Thyroid gland (tissue), 4 donors: ENCODE data around the gene TASP1. TPM values are rescaled to one million over a fixed set of nuclear protein-coding genes. Genes with fewer than 3 reads are reported as not detected.

ENCODE experiments used
- DNase-seq, 2 donors: peaks; one replicate each; pipeline ENCODE4 v3.0.0-alpha.2; 2019
- H3K27ac ChIP-seq, 3 donors: fragments of 200-600 bp; sonication (generic); 1 replicate in 2 of 3; 2 replicates in 1 of 3; pipeline ENCODE4 v1.5.1; 2016 to 2019; ENCODE audit warnings: mild to moderate bottlenecking in 1 of 3, moderate library complexity in 1 of 3
- H3K27me3 ChIP-seq: fragments of 200-600 bp; sonication (generic); one replicate; pipeline ENCODE4 v1.5.1; 2019
- H3K36me3 ChIP-seq, 2 donors: fragments of 200-600 bp; sonication (generic); one replicate each; pipeline ENCODE4 v1.5.1; 2016 to 2019
- H3K4me1 ChIP-seq, 2 donors: fragments of 200-600 bp; sonication (generic); one replicate each; pipeline ENCODE4 v1.5.1; 2017 to 2019
- H3K4me3 ChIP-seq, 3 donors: fragments of 200-600 bp; sonication (generic); replicated peaks in 1 of 3; 1 replicate in 2 of 3; 2 replicates in 1 of 3; pipeline ENCODE4 v1.5.1; 2016; ENCODE audit warnings: mild to moderate bottlenecking in 1 of 3
- H3K9me3 ChIP-seq: fragments of 200-600 bp; sonication (generic); one replicate; pipeline ENCODE4 v1.5.1; 2017
- CTCF ChIP-seq, 6 experiments: fragments of 200-600 bp in 3 of 6; fragments of 450-650 bp in 3 of 6; sonication (generic) in 3 of 6; IDR thresholded peaks; one replicate each; pipeline ENCODE4 v1.5.1; 2016 to 2019; ENCODE audit warnings: antibody characterized with exemption in 6 of 6, mild to moderate bottlenecking in 2 of 6, inconsistent platforms in 1 of 6, moderate library complexity in 1 of 6
- POLR2A ChIP-seq, 2 donors: fragments of 450-650 bp; IDR thresholded peaks; one replicate each; pipeline ENCODE4 v1.6.1; 2017; ENCODE audit warnings: antibody characterized with exemption in 2 of 2, mild to moderate bottlenecking in 2 of 2, moderate library complexity in 1 of 2
- WGBS, 2 donors: methylation state at CpG; one replicate each; pipeline ENCODE4 v1.1.5; 2017; 5-methylcytosine and 5-hydroxymethylcytosine counted together
- intact Hi-C: fragments of 100-400 bp; cut with DNase I; formaldehyde crosslinking; loops from one replicate; pipeline ENCODE4 v1.15.1; 2023
- total RNA-seq, 4 donors: library from RNA; depleted of rRNA; stranded (reverse); fragments of >200 nt; gene quantifications; one replicate each; pipeline ENCODE4 v1.2.3, GENCODE V29; 2016

The TASP1 gene
- total RNA-seq, 4 donors from 2014 or later = 16.4 to 31.2 (median 23.9) TPM

DNA sequence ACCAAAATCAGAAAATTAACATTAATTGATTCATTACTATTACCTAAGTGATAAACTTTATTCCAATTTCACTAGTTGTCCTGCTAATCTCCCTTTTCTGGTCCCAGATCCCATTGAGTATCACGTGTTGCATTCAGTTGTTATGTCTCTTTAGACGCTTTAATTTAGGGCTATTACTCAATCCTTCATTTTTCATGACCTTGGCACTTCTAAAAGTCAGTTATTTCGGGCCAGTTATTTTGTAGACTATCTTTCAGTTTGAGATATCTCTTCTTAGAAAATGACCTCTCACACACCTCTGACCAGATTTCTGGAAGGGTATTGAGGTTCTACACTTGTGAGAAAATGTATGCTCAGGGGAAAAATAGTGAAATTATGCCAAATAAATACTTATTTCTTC lies 34.0 kb upstream of the TASP1 start:
- H3K9me3 ChIP-seq = no peaks in the 10 kb centered on the region
- intact Hi-C loops = no loop called here
- TF ChIP-seq CTCF (IDR thresholded peaks at IDR 0.05) = no peak
- TF ChIP-seq POLR2A (IDR thresholded peaks at IDR 0.05) = no peak
- no peak overlapping the region for H3K4me3 ChIP-seq
- WGBS, 2 donors = 75% methylated on average over 3 of the region's 3 CpGs
- no peaks in the 10 kb centered on the region for H3K36me3 ChIP-seq
- no peaks in the 10 kb centered on the region for H3K4me1 ChIP-seq
- no peaks in the 10 kb centered on the region for H3K27me3 ChIP-seq
- DNase-seq = no peak
- H3K27ac ChIP-seq = peak overlapping the region in 1 of 3 donors; percentile 10

- H3K4me1 ChIP-seq = no peaks in the 10 kb centered on the region
- DNase-seq = peak in 1 of 2 donors; percentile 12
- intact Hi-C loops = no loop called here
- H3K9me3 ChIP-seq = no peaks in the 10 kb centered on the region
- peak overlapping the region in 1 of 3 donors; percentile 10 for H3K27ac ChIP-seq
- TF ChIP-seq CTCF (IDR thresholded peaks at IDR 0.05) (no peak), POLR2A (IDR thresholded peaks at IDR 0.05) (no peak)
- H3K4me3 ChIP-seq = no peak overlapping the region
- WGBS, 2 donors = 7 to 31% methylated on average over 1 of the region's 1 CpG
- no peaks in the 10 kb centered on the region for H3K27me3 ChIP-seq
- no peaks in the 10 kb centered on the region for H3K36me3 ChIP-seq
These were observed 33.2 kb upstream of the TASP1 start for GRCh38 chr20:13671916-13672378.

DNA sequence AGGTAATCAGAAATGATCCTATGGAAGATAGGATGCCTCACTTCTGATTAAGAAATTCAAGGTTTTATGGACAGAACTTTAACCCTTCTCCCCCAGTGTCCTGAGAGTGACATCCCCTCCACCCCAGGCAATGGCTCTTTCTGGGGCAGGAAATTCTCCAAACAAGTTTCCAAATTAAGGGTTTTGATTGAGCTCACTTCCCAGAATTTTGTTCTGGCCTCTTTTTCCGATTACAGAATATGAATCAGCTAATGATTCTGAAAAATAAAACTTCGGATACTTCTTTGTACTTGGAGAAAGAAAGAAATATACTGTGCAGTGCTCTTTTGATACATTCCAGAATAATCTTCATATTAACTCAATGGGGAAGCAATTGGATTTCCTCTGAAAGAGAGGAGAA lies 32.8 kb upstream of the TASP1 start:
- H3K9me3 ChIP-seq = no peaks in the 10 kb centered on the region
- intact Hi-C loops = no loop called here
- no peak overlapping the region for H3K27ac ChIP-seq
- DNase-seq = no peak
- H3K36me3 ChIP-seq = no peaks in the 10 kb centered on the region
- H3K4me1 ChIP-seq = no peaks in the 10 kb centered on the region
- 70 to 80% methylated on average over 2 of the region's 2 CpGs for WGBS, 2 donors
- no peak overlapping the region for H3K4me3 ChIP-seq
- no peak for TF ChIP-seq POLR2A (IDR thresholded peaks at IDR 0.05)
- no peak for TF ChIP-seq CTCF (IDR thresholded peaks at IDR 0.05)
- H3K27me3 ChIP-seq = no peaks in the 10 kb centered on the region

DNA sequence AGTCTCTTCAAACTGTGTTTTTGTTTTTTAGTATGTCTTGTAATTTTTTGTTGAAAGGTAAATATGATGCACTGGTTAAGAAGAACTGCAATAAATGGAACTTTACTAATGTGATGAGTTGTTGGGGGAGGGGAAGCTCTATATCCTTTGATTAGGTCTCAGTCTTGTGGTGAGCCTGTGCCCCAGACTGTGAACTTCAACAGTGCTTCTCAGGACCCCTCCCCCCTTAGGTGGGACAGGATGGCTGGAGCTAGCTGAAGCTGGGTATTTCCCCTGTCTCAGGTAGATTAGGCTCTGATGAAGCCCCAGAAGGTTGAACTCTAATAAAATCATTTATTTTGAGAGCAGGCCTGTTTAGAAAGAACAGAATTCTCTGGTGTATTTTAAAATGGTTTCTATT lies 31.4 kb upstream of the TASP1 start:
- H3K4me3 ChIP-seq = no peak overlapping the region
- no peaks in the 10 kb centered on the region for H3K36me3 ChIP-seq
- H3K27ac ChIP-seq = no peak overlapping the region
- DNase-seq = no peak
- intact Hi-C loops = no loop called here
- no peaks in the 10 kb centered on the region for H3K9me3 ChIP-seq
- H3K4me1 ChIP-seq = no peaks in the 10 kb centered on the region
- no peaks in the 10 kb centered on the region for H3K27me3 ChIP-seq
- TF ChIP-seq CTCF (IDR thresholded peaks at IDR 0.05) (no peak), POLR2A (IDR thresholded peaks at IDR 0.05) (no peak)

DNA sequence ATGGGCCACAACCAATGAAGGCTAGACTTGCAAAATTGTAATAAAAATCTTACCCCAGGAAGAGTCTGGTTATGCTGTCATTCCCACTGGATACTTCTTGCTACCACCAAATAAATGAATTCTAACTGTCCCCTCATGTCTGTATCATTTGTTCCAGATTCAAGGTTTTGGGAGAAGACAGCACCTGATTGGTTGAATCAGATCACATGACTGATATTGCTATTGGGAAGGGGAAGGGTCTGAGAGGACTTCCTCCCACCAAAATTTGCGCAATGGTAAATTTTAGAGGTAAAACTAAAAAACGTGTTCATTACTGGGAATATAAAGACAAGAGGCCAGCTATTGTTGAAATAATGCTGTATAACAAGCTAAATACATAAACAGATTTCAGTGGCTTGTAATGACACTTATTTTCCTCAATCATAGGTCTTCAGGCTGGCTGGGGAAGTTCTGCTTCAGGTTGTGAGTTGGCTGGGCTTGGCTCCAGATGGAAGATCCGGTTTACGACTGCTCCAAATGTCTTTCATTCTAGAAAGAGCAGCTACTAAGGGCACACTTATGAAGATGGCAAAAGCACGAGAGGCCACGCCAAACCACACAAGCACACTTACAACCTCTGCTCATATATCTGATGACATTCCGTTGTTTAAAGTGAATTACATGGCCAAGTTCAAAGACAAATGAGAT lies 27.1 kb upstream of the TASP1 start:
- Histone ChIP-seq H3K4me1 (no peaks in the 10 kb centered on the region), H3K27ac (no peak overlapping the region), H3K36me3 (no peaks in the 10 kb centered on the region), H3K9me3 (no peaks in the 10 kb centered on the region), H3K4me3 (no peak overlapping the region), H3K27me3 (no peaks in the 10 kb centered on the region)
- WGBS, 2 donors = 87 to 89% methylated on average over 7 of the region's 7 CpGs
- no peak for TF ChIP-seq CTCF (IDR thresholded peaks at IDR 0.05)
- no peak for TF ChIP-seq POLR2A (IDR thresholded peaks at IDR 0.05)
- intact Hi-C loops = no loop called here
- DNase-seq = no peak
